H9 (cell line): ENCODE data around the gene LRMDA. TPM values are rescaled to one million over a fixed set of nuclear protein-coding genes. Genes with fewer than 3 reads are reported as not detected.

Source experiments
- DNase-seq: peaks from one replicate; pipeline ENCODE4 v3.0.0-alpha.2; 2017
- H2AFZ ChIP-seq: one replicate; pipeline ENCODE4 v1.6.1; 2013; ENCODE audit warnings: mild to moderate bottlenecking, low read length, control low read depth, moderate library complexity
- H2AK5ac ChIP-seq: 2 replicates; pipeline ENCODE4 v1.6.1; 2013; ENCODE audit warnings: low read length, control low read depth, mixed read lengths; ENCODE audit not compliant: insufficient read length
- H2BK120ac ChIP-seq: one replicate; pipeline ENCODE4 v1.6.1; 2013; ENCODE audit warnings: low read depth, mild to moderate bottlenecking, low read length, control low read depth, inconsistent platforms; ENCODE audit not compliant: poor library complexity, severe bottlenecking
- H2BK12ac ChIP-seq: 2 replicates; pipeline ENCODE4 v1.6.1; 2013; ENCODE audit warnings: low read length, control low read depth, mixed read lengths, low read depth; ENCODE audit not compliant: insufficient read length
- H2BK15ac ChIP-seq: 2 replicates; pipeline ENCODE4 v1.6.1; 2013; ENCODE audit warnings: low read depth, low read length, control low read depth
- H2BK20ac ChIP-seq: one replicate; pipeline ENCODE4 v1.6.1; 2013; ENCODE audit warnings: low read depth, mild to moderate bottlenecking, low read length, control low read depth, inconsistent platforms; ENCODE audit not compliant: poor library complexity, severe bottlenecking
- H2BK5ac ChIP-seq: 2 replicates; pipeline ENCODE4 v1.6.1; 2013; ENCODE audit warnings: low read length, control low read depth, mixed read lengths; ENCODE audit not compliant: insufficient read length
- H3K14ac ChIP-seq: 2 replicates; pipeline ENCODE4 v1.6.1; 2013; ENCODE audit warnings: low read length, control low read depth; ENCODE audit not compliant: insufficient read depth
- H3K18ac ChIP-seq: 2 replicates; pipeline ENCODE4 v1.6.1; 2013; ENCODE audit warnings: low read depth, mild to moderate bottlenecking, mixed read lengths, low read length, control low read depth; ENCODE audit not compliant: insufficient read length
- H3K23ac ChIP-seq: 2 replicates; pipeline ENCODE4 v1.6.1; 2013; ENCODE audit warnings: low read length, control low read depth, mixed read lengths, low read depth; ENCODE audit not compliant: insufficient read length
- H3K23me2 ChIP-seq: 2 replicates; pipeline ENCODE4 v1.6.1; 2013; ENCODE audit warnings: low read depth, mild to moderate bottlenecking, mixed read lengths, low read length, control low read depth; ENCODE audit not compliant: insufficient read length, poor library complexity, severe bottlenecking
- H3K27ac ChIP-seq: 2 replicates; pipeline ENCODE4 v1.5.1; 2013; ENCODE audit warnings: low read length, control low read depth, mixed read lengths, low read depth; ENCODE audit not compliant: insufficient read length
- H3K27me3 ChIP-seq: 2 replicates; pipeline ENCODE4 v1.6.1; 2013; ENCODE audit warnings: low read length, control low read depth, inconsistent platforms; ENCODE audit not compliant: insufficient read depth
- H3K4ac ChIP-seq: 2 replicates; pipeline ENCODE4 v1.6.1; 2013; ENCODE audit warnings: low read depth, mild to moderate bottlenecking, control low read depth, inconsistent platforms, low read length, moderate library complexity
- H3K4me1 ChIP-seq: 2 replicates; pipeline ENCODE4 v1.6.1; 2013; ENCODE audit warnings: low read length, control low read depth, inconsistent platforms; ENCODE audit not compliant: insufficient read depth
- H3K4me2 ChIP-seq: 2 replicates; pipeline ENCODE4 v1.6.1; 2013; ENCODE audit warnings: low read length, control low read depth, mixed read lengths; ENCODE audit not compliant: insufficient read length, insufficient read depth
- H3K56ac ChIP-seq: 2 replicates; pipeline ENCODE4 v1.6.1; 2013; ENCODE audit warnings: low read depth, mild to moderate bottlenecking, mixed read lengths, low read length, control low read depth; ENCODE audit not compliant: insufficient read length
- H3K79me1 ChIP-seq: 2 replicates; pipeline ENCODE4 v1.6.1; 2013; ENCODE audit warnings: low read depth, mild to moderate bottlenecking, moderate library complexity, low read length, control low read depth, inconsistent platforms; ENCODE audit not compliant: insufficient read depth, poor library complexity, severe bottlenecking
- H3K79me2 ChIP-seq: 2 replicates; pipeline ENCODE4 v1.6.1; 2013; ENCODE audit warnings: low read length, control low read depth, inconsistent platforms; ENCODE audit not compliant: insufficient read depth
- H3K9ac ChIP-seq: 2 replicates; pipeline ENCODE4 v1.6.1; 2013; ENCODE audit warnings: low read length, control low read depth, mixed read lengths; ENCODE audit not compliant: insufficient read length; ENCODE audit errors: extremely low read depth
- H3K9me3 ChIP-seq: one replicate; pipeline ENCODE4 v1.6.1; 2013; ENCODE audit warnings: low read depth, low read length, inconsistent platforms; ENCODE audit not compliant: control insufficient read depth
- H3T11ph ChIP-seq: one replicate; pipeline ENCODE4 v1.6.1; 2013; ENCODE audit warnings: mild to moderate bottlenecking, low read length, control low read depth, inconsistent platforms
- H4K20me1 ChIP-seq: one replicate; pipeline ENCODE4 v1.6.1; 2013; ENCODE audit not compliant: control insufficient read depth, insufficient read length, insufficient read depth
- H4K5ac ChIP-seq: 2 replicates; pipeline ENCODE4 v1.6.1; 2013; ENCODE audit warnings: low read depth, mild to moderate bottlenecking, mixed read lengths, low read length, control low read depth; ENCODE audit not compliant: insufficient read length
- H4K8ac ChIP-seq: replicated peaks from 2 replicates; pipeline ENCODE4 v1.6.1; 2013; ENCODE audit warnings: low read length, control low read depth, mixed read lengths, low read depth; ENCODE audit not compliant: insufficient read length
- H4K91ac ChIP-seq: 2 replicates; pipeline ENCODE4 v1.6.1; 2013; ENCODE audit warnings: low read depth, mild to moderate bottlenecking, moderate library complexity, mixed read lengths, low read length, control low read depth; ENCODE audit not compliant: insufficient read length
- H3K27ac Mint-ChIP-seq, 3 experiments: 2 replicates in 2 of 3; 3 replicates in 1 of 3; pipeline ENCODE4 v1.8.0; 2020 to 2021; ENCODE audit warnings: mixed read lengths in 3 of 3, mild to moderate bottlenecking in 1 of 3, moderate library complexity in 1 of 3
- H3K27me3 Mint-ChIP-seq: 2 replicates; pipeline ENCODE4 v1.8.0; 2021; ENCODE audit warnings: low read depth, mild to moderate bottlenecking, moderate library complexity, mixed read lengths
- H3K36me3 Mint-ChIP-seq, 3 experiments: 2 replicates in 2 of 3; 3 replicates in 1 of 3; pipeline ENCODE4 v1.8.0; 2020 to 2021; ENCODE audit warnings: low read depth in 3 of 3, mixed read lengths in 3 of 3; ENCODE audit not compliant: insufficient read depth in 1 of 3
- H3K4me1 Mint-ChIP-seq, 2 experiments: 2 replicates each; pipeline ENCODE4 v1.8.0; 2020; ENCODE audit warnings: mixed read lengths in 2 of 2
- H3K4me3 Mint-ChIP-seq, 2 experiments: 2 replicates in 1 of 2; 3 replicates in 1 of 2; pipeline ENCODE4 v1.8.0; 2020 to 2021; ENCODE audit warnings: mild to moderate bottlenecking in 2 of 2, mixed read lengths in 2 of 2, moderate library complexity in 1 of 2
- H3K9me3 Mint-ChIP-seq, 2 experiments: 2 replicates in 1 of 2; 3 replicates in 1 of 2; pipeline ENCODE4 v1.8.0; 2020; ENCODE audit warnings: mild to moderate bottlenecking in 2 of 2, mixed read lengths in 2 of 2, moderate library complexity in 1 of 2
- CTCF ChIP-seq: fragments of 200-600 bp; sonication (generic); conservative IDR thresholded peaks from 3 replicates; pipeline ENCODE4 v1.8.0; 2021; ENCODE audit warnings: antibody characterized with exemption, mild to moderate bottlenecking
- WGBS: extraction: QIAGEN DNeasy Blood & Tissue Kit; methylation state at CpG from one replicate; pipeline ENCODE4 v1.1.7; 2013; ENCODE audit warnings: missing lambda C conversion rate, low lambda C conversion rate, mixed read lengths; ENCODE audit not compliant: insufficient read length; ENCODE audit errors: extremely low coverage; 5-methylcytosine and 5-hydroxymethylcytosine counted together
- total RNA-seq: library from RNA; stranded (reverse); gene quantifications from 2 replicates; pipeline ENCODE4 v1.2.1, GENCODE V29; 2021

LRMDA gene
- total RNA-seq, 1 experiment from 2014 or later = 1.8 TPM

- H2AFZ ChIP-seq = no peak overlapping the region
- H4K91ac ChIP-seq = no peak overlapping the region
- no peaks in the 10 kb centered on the region for H3K27me3 ChIP-seq
- no peak overlapping the region for H2BK20ac ChIP-seq
- H2BK120ac ChIP-seq = no peak overlapping the region
- no peak overlapping the region for H3K14ac ChIP-seq
- H4K20me1 ChIP-seq = no peaks in the 10 kb centered on the region
- DNase-seq = no peak
- H3K4me1 ChIP-seq = no peaks in the 10 kb centered on the region
- H4K5ac ChIP-seq = no peak overlapping the region
- H3K18ac ChIP-seq = no peak overlapping the region
- no peak overlapping the region for H3T11ph ChIP-seq
- no peaks in the 10 kb centered on the region for H3K79me2 ChIP-seq
- no peak overlapping the region for H4K8ac ChIP-seq
- no peak overlapping the region for H3K56ac ChIP-seq
- no peak overlapping the region for H3K27ac ChIP-seq
- no peaks in the 10 kb centered on the region; a peak in 1 of 5 replicates for H3K9me3 Mint-ChIP-seq
- no peak overlapping the region for H2BK15ac ChIP-seq
- TF ChIP-seq CTCF = no peak
- H2AK5ac ChIP-seq = no peak overlapping the region
- no peak overlapping the region for H3K9ac ChIP-seq
- no peak overlapping the region for H3K23ac ChIP-seq
- H3K79me1 ChIP-seq = no peaks in the 10 kb centered on the region
- H3K4me2 ChIP-seq = no peak overlapping the region
- no peaks in the 10 kb centered on the region for H3K36me3 Mint-ChIP-seq
- no peaks in the 10 kb centered on the region for H3K23me2 ChIP-seq
- no peak overlapping the region for H3K4me3 Mint-ChIP-seq
- no peak overlapping the region for H3K4ac ChIP-seq
- no CpG with 5 or more reads among the region's 5 CpGs for WGBS
- H3K27me3 Mint-ChIP-seq = peaks cover 5% of the 10 kb centered on the region
- no peaks in the 10 kb centered on the region for H3K4me1 Mint-ChIP-seq
- H3K27ac Mint-ChIP-seq = no peak overlapping the region
- H3K9me3 ChIP-seq = no peaks in the 10 kb centered on the region
- H2BK12ac ChIP-seq = no peak overlapping the region
- no peak overlapping the region for H2BK5ac ChIP-seq
Observed at GRCh38 chr10:76479103-76479790, 1047.8 kb downstream of the LRMDA start.
